Smooth muscle cell (in vitro differentiated cells): ENCODE results near the gene PPDPF. TPM values are rescaled to one million over a fixed set of nuclear protein-coding genes. Genes with fewer than 3 reads are reported as not detected.

Source experiments
- DNase-seq: peaks from one replicate; lab custom pipeline; 2025; ENCODE audit not compliant: unreplicated experiment; lab: John Stamatoyannopoulos, UW
- H2AFZ ChIP-seq: fragments of 200-600 bp; sonication (generic); 2 replicates; pipeline ENCODE4 v1.6.0; 2016; ENCODE audit warnings: antibody characterized with exemption, low read depth, mild to moderate bottlenecking
- H3F3A ChIP-seq: fragments of 200-600 bp; sonication (generic); 2 replicates; pipeline ENCODE4 v1.6.0; 2017; ENCODE audit warnings: antibody characterized with exemption, low read depth
- H3K27ac ChIP-seq: fragments of 200-600 bp; sonication (generic); 2 replicates; pipeline ENCODE4 v1.5.1; 2016; ENCODE audit warnings: low read depth, mild to moderate bottlenecking
- H3K27me3 ChIP-seq: fragments of 200-600 bp; sonication (generic); 2 replicates; pipeline ENCODE4 v1.6.1; 2016; ENCODE audit warnings: low read depth, mild to moderate bottlenecking
- H3K36me3 ChIP-seq: fragments of 200-600 bp; sonication (generic); 2 replicates; pipeline ENCODE4 v1.5.1; 2016; ENCODE audit warnings: low read depth
- H3K4me1 ChIP-seq: fragments of 200-600 bp; sonication (generic); 2 replicates; pipeline ENCODE4 v1.5.1; 2016; ENCODE audit warnings: low read depth
- H3K4me2 ChIP-seq: fragments of 200-600 bp; sonication (generic); 2 replicates; pipeline ENCODE4 v1.6.0; 2016; ENCODE audit warnings: mild to moderate bottlenecking
- H3K4me3 ChIP-seq: fragments of 200-600 bp; sonication (generic); 2 replicates; pipeline ENCODE4 v1.5.1; 2016; ENCODE audit warnings: mild to moderate bottlenecking
- H3K79me2 ChIP-seq: fragments of 200-600 bp; sonication (generic); 2 replicates; pipeline ENCODE4 v1.6.0; 2016; ENCODE audit warnings: low read depth, mild to moderate bottlenecking
- H3K9ac ChIP-seq: fragments of 200-600 bp; sonication (generic); 2 replicates; pipeline ENCODE4 v1.6.0; 2016; ENCODE audit warnings: low read depth
- H3K9me3 ChIP-seq: fragments of 200-600 bp; sonication (generic); replicated peaks from 2 replicates; pipeline ENCODE4 v1.5.1; 2016; ENCODE audit warnings: low read depth
- H4K20me1 ChIP-seq: fragments of 200-600 bp; sonication (generic); 2 replicates; pipeline ENCODE4 v1.6.0; 2016; ENCODE audit warnings: low read depth
- WGBS: methylation state at CpG from one replicate; pipeline ENCODE4 v1.1.7; 2016; ENCODE audit warnings: low lambda C conversion rate; 5-methylcytosine and 5-hydroxymethylcytosine counted together
- polyA plus RNA-seq: library from polyadenylated mRNA; unstranded; fragments of >200 nt; fragmentation: Nextera tagmentation; extraction: Ambion mirVana; gene quantifications from 2 replicates; pipeline ENCODE4 v1.2.1, GENCODE V29; 2016
- total RNA-seq: library from RNA; depleted of rRNA; stranded (reverse); fragments of >200 nt; gene quantifications from 2 replicates; pipeline ENCODE4 v1.2.3, GENCODE V29; 2014
- TF ChIP-seq, protein P1 (sequence below): fragments of 200-600 bp; sonication (generic); IDR thresholded peaks from 2 replicates; pipeline ENCODE4 v1.5.1; 2017; ENCODE audit warnings: borderline replicate concordance, mild to moderate bottlenecking, antibody characterized with exemption; ENCODE audit not compliant: insufficient read depth, poor library complexity, severe bottlenecking

PPDPF gene
- total and polyA plus RNA-seq, 2 experiments from 2014 or later = 118 to 365 TPM

DNA sequence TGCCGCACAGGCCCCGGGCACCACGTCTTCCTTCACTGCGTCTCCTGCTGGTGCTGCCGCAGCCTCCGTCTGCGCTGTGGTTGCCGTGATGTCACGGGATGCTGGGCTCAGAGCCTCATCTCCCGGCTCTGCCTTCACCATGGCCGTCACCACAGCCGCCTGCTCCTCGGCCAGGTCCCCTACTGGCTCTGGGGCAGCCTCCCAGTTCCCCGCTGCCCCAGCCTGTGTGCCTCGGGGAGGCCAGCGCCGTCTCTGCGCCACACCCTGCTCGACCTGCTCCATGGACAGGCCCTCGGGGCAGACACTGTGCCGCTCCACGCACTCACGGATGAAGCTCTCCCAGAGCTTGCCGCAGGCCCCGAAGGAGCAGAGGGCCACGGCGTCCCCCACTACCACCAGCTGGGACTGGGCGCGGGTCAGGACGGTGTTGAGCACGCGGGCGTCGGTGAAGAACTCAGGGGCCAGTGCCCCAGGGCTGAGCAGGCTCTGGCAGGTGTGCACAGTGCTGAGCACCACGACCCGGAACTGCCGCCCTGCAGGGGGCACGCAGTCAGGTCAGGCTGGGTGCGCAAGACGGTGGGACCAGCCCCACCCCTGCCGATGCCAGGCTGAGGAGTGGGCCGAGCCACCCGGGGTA is 45.3 kb downstream of the PPDPF start:
- H3K4me1 ChIP-seq = no peaks in the 10 kb centered on the region
- TF ChIP-seq, protein P1, sequence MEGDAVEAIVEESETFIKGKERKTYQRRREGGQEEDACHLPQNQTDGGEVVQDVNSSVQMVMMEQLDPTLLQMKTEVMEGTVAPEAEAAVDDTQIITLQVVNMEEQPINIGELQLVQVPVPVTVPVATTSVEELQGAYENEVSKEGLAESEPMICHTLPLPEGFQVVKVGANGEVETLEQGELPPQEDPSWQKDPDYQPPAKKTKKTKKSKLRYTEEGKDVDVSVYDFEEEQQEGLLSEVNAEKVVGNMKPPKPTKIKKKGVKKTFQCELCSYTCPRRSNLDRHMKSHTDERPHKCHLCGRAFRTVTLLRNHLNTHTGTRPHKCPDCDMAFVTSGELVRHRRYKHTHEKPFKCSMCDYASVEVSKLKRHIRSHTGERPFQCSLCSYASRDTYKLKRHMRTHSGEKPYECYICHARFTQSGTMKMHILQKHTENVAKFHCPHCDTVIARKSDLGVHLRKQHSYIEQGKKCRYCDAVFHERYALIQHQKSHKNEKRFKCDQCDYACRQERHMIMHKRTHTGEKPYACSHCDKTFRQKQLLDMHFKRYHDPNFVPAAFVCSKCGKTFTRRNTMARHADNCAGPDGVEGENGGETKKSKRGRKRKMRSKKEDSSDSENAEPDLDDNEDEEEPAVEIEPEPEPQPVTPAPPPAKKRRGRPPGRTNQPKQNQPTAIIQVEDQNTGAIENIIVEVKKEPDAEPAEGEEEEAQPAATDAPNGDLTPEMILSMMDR = no peak
- no peak overlapping the region for H3K4me2 ChIP-seq
- H3K36me3 ChIP-seq = no peaks in the 10 kb centered on the region
- no peaks in the 10 kb centered on the region for H3K9me3 ChIP-seq
- H3K79me2 ChIP-seq = no peaks in the 10 kb centered on the region
- H2AFZ ChIP-seq = no peak overlapping the region
- DNase-seq = no peak
- no peaks in the 10 kb centered on the region for H3F3A ChIP-seq
- H3K4me3 ChIP-seq = no peak overlapping the region
- no peaks in the 10 kb centered on the region for H4K20me1 ChIP-seq
- 97% methylated on average over 43 of the region's 43 CpGs for WGBS
- no peak overlapping the region for H3K9ac ChIP-seq
- no peaks in the 10 kb centered on the region for H3K27me3 ChIP-seq
- H3K27ac ChIP-seq = no peak overlapping the region

DNA sequence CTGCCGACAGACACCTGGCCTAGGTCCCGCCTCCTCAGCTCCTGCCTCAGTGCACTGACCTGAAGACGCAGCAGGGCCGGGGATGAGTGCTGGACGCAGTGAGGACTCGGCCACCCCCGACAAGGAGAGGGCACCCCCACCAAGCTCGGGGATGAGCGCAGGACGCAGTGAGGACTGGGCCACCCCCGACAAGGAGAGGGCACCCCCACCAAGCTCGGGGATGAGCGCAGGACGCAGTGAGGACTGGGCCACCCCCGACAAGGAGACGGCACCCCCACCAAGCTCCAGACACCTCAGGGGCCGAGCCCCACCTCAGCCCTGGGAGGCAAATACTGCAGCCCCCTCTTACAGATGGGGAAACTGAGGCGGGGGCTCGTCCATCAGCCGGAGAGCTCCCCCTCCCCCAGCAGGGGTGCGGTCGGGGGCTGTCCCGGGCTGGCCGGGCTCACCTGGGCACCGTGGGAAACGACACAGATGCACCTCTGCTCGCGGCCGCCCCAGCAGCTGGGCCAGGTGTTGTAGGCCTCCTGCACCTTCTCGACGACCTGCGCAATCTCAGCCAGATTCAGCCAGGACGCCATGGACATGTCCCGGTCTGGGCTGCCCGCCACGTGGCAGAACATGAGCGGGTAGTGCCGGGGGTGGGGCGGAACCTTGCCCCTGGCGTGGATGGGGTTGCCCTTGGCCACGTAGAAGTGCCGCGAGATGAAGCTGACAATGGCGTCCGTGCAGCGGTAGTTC is 46.0 kb downstream of the PPDPF start:
- H3K4me2 ChIP-seq = no peak overlapping the region
- no peak overlapping the region for H3K4me3 ChIP-seq
- no peak overlapping the region for H3K9ac ChIP-seq
- whole genome bisulfite sequencing = 93% methylated on average over 46 of the region's 46 CpGs
- H3F3A ChIP-seq = no peaks in the 10 kb centered on the region
- H3K4me1 ChIP-seq = no peaks in the 10 kb centered on the region
- TF ChIP-seq, protein P1 = no peak
- no peak overlapping the region for H3K27ac ChIP-seq
- no peak overlapping the region for H2AFZ ChIP-seq
- no peaks in the 10 kb centered on the region for H3K36me3 ChIP-seq
- no peaks in the 10 kb centered on the region for H3K27me3 ChIP-seq
- H4K20me1 ChIP-seq = no peaks in the 10 kb centered on the region
- no peaks in the 10 kb centered on the region for H3K9me3 ChIP-seq
- H3K79me2 ChIP-seq = no peaks in the 10 kb centered on the region
- no peak for DNase-seq

DNA sequence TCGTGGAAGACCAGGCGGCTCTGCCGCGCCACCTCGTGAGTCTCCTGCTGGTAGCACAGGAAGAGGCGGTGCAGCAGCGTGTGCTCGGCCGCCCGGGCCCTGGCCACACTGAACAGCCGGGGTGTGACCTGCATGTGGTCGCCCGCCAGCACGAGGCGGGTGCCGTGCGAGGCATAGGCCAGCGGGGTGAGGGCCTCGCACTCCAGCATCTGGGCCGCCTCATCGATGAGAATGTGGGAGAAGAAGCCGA is 46.5 kb downstream of the PPDPF start:
- no peak overlapping the region for H3K27ac ChIP-seq
- no peaks in the 10 kb centered on the region for H3K36me3 ChIP-seq
- H3K9me3 ChIP-seq = no peaks in the 10 kb centered on the region
- no peak overlapping the region for H3K9ac ChIP-seq
- H3K4me2 ChIP-seq = no peak overlapping the region
- WGBS = 98% methylated on average over 15 of the region's 22 CpGs
- H4K20me1 ChIP-seq = no peaks in the 10 kb centered on the region
- no peak for DNase-seq
- no peak overlapping the region for H2AFZ ChIP-seq
- H3K4me1 ChIP-seq = no peaks in the 10 kb centered on the region
- H3K27me3 ChIP-seq = no peaks in the 10 kb centered on the region
- TF ChIP-seq, protein P1 = no peak
- no peaks in the 10 kb centered on the region for H3F3A ChIP-seq
- no peak overlapping the region for H3K4me3 ChIP-seq
- no peaks in the 10 kb centered on the region for H3K79me2 ChIP-seq
